Right lobe of liver (tissue), 6 donors: ENCODE data around the gene OR10A5. TPM values are rescaled to one million over a fixed set of nuclear protein-coding genes. Genes with fewer than 3 reads are reported as not detected.

Experiments
- ATAC-seq, 4 donors: fragments of 200-7000 bp; cut with Tn5 transposase; one replicate each; pipeline ENCODE4 v1.9.1; 2020; ENCODE audit warnings: mild to moderate bottlenecking in 4 of 4, moderate library complexity in 4 of 4
- DNase-seq, 3 donors: peaks; one replicate each; pipeline ENCODE4 v3.0.0-alpha.2; 2020
- H3K27ac ChIP-seq, 3 donors: fragments of 200-600 bp; one replicate each; pipeline ENCODE4 v1.8.0; 2022
- H3K27me3 ChIP-seq, 2 donors: fragments of 200-600 bp; one replicate each; pipeline ENCODE4 v1.8.0; 2022
- H3K36me3 ChIP-seq, 4 donors: fragments of 200-600 bp; sonication (generic) in 1 of 4; one replicate each; pipeline versions ENCODE4 v1.5.1 to v1.8.0; 2017 to 2022; ENCODE audit warnings: control low read depth in 1 of 4
- H3K4me1 ChIP-seq, 4 donors: fragments of 200-600 bp; sonication (generic) in 1 of 4; one replicate each; pipeline versions ENCODE4 v1.5.1 to v1.8.0; 2017 to 2022; ENCODE audit warnings: control low read depth in 1 of 4
- H3K4me3 ChIP-seq, 3 donors: fragments of 200-600 bp; one replicate each; pipeline ENCODE4 v1.8.0; 2022
- H3K9me3 ChIP-seq, 4 donors: fragments of 200-600 bp; sonication (generic) in 1 of 4; one replicate each; pipeline versions ENCODE4 v1.5.1 to v1.8.0; 2017 to 2022; ENCODE audit warnings: control low read depth in 1 of 4
- POLR2A ChIP-seq: fragments of 450-650 bp; IDR thresholded peaks from one replicate; pipeline ENCODE4 v1.6.1; 2017; ENCODE audit warnings: antibody characterized with exemption, mild to moderate bottlenecking
- WGBS: methylation state at CpG from one replicate; pipeline ENCODE4 v1.1.6; 2018; ENCODE audit warnings: low coverage, low lambda C conversion rate; ENCODE audit not compliant: insufficient coverage; ENCODE audit errors: missing lambda C conversion rate; 5-methylcytosine and 5-hydroxymethylcytosine counted together
- intact Hi-C, 2 donors: fragments of 100-400 bp; cut with DNase I; formaldehyde crosslinking; loops; one replicate each; pipeline versions ENCODE4 v1.11.2 to v1.14.1; 2022
- total RNA-seq, 6 experiments: library from RNA; depleted of rRNA in 2 of 6; stranded (reverse); fragments of >200 nt in 2 of 6; fragmentation: NEBNext Ultra II Directional in 3 of 6; extraction: Animal tissue kit (Norgen Biotek cat#: 25700) in 3 of 6; gene quantifications; one replicate each; pipeline versions ENCODE4 v1.1.0 to v1.2.4, GENCODE V29; 2016 to 2023
- TF ChIP-seq, protein P1 (sequence below), 4 donors: fragments of 200-600 bp in 3 of 4; fragments of 450-650 bp in 1 of 4; IDR thresholded peaks; one replicate each; pipeline versions ENCODE4 v1.5.1 to v1.8.0; 2016 to 2022; ENCODE audit warnings: antibody characterized with exemption in 4 of 4, mild to moderate bottlenecking in 2 of 4
- donor health status: DM: no; HTN: yes; CAD: no.
- donor health status: DM: no; HTN: no; CAD: no.
- donor health status: DM: no; HTN: no; CAD: no.
- donor health status: DM: no; HTN: yes; CAD: no.
- donor health status: DM: no; HTN: yes; CAD: no.

Gene OR10A5
- total RNA-seq, 6 experiments from 2014 or later = not detected

DNA sequence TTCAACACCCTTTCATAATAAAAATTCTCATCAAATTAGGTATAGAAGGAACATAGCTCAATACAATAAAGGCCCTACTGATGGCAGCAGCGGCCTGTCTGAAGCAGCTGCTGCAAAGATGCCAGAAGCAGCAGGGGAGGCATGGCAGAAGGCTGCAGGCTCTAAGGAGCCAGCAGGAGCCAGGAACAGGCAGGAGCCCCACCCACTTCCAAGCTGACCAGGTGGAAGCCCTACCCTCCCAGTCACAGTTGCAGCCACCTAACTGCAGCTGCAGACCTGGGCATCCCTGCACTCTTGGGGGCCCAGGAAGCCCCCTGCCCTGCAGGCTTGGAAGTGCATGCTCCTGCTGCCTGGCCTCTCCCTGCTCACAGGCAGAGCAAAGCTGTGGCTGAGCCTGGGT is 27.8 kb upstream of the OR10A5 start:
- Histone ChIP-seq H3K4me1 (no peaks in the 10 kb centered on the region), H3K27ac (no peak overlapping the region), H3K27me3 (no peaks in the 10 kb centered on the region), H3K4me3 (no peak overlapping the region), H3K9me3 (no peaks in the 10 kb centered on the region), H3K36me3 (no peaks in the 10 kb centered on the region)
- ATAC-seq (peak in 1 of 4 donors; percentile 10), DNase-seq (no peak)
- no CpG with 5 or more reads among the region's 1 CpG for WGBS
- intact Hi-C loops = no loop called here
- TF ChIP-seq, protein P1, sequence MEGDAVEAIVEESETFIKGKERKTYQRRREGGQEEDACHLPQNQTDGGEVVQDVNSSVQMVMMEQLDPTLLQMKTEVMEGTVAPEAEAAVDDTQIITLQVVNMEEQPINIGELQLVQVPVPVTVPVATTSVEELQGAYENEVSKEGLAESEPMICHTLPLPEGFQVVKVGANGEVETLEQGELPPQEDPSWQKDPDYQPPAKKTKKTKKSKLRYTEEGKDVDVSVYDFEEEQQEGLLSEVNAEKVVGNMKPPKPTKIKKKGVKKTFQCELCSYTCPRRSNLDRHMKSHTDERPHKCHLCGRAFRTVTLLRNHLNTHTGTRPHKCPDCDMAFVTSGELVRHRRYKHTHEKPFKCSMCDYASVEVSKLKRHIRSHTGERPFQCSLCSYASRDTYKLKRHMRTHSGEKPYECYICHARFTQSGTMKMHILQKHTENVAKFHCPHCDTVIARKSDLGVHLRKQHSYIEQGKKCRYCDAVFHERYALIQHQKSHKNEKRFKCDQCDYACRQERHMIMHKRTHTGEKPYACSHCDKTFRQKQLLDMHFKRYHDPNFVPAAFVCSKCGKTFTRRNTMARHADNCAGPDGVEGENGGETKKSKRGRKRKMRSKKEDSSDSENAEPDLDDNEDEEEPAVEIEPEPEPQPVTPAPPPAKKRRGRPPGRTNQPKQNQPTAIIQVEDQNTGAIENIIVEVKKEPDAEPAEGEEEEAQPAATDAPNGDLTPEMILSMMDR (IDR thresholded peaks at IDR 0.05) = no peak
- no peak for TF ChIP-seq POLR2A

DNA sequence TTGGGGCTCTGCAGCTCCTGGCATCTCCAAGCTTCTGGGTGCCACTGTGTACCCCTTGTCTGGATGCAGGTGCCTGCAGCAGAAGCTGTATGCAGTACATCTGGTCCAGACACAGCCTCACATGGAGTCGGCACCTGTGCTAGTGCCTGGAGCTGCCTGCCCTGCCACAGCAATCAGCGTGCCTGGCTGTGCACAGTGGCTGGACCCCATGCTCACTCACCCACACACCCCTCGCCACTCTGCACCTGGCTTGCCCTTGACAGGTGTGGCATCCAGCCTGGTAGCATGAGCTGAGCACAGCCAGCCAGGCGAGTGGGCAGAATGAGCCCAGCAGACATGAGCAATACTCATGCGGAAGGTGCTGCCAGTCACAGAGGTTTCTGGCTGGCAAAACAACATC is 26.5 kb upstream of the OR10A5 start:
- Histone ChIP-seq H3K4me3 (no peak overlapping the region), H3K27ac (no peak overlapping the region), H3K4me1 (no peaks in the 10 kb centered on the region), H3K27me3 (no peaks in the 10 kb centered on the region), H3K9me3 (no peaks in the 10 kb centered on the region), H3K36me3 (no peaks in the 10 kb centered on the region)
- intact Hi-C loops = no loop called here
- DNase-seq (no peak), ATAC-seq (no peak)
- 40% methylated on average over 2 of the region's 5 CpGs for WGBS
- no peak for TF ChIP-seq POLR2A
- TF ChIP-seq, protein P1 (IDR thresholded peaks at IDR 0.05) = no peak

DNA sequence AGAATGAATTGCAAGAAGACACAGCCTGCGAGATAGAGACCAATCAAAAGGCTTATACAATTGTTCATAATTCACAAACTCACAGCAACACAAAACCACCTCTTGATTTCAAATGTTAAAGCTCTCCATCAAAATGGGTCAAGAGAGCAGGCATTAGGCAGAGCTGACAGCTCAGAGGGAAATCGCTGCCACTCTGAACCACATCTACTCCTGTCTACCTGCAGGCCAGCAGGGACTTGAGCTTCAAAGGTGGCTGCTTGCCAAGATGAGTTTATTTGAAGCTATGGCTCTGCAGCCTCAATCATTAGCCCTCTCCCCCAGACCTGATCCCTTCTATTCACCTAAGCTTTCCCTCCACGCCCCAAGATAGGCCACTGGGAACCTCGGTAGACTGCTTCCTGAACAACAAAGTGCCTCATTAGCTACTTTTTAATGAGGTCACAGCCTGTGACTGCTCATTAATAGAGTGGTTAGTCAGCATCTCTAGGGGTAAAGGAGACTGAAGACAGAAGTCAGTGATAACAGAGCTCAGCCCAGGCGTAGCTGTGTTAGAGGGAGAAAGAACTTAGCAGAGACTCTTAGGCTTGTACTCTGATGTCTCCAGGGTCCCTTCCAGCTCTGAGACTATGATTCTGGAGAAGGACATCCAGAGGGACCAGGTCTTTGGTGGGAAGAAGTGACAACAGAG is 21.2 kb upstream of the OR10A5 start:
- DNase-seq = no peak
- no peak for TF ChIP-seq POLR2A
- TF ChIP-seq, protein P1 (IDR thresholded peaks at IDR 0.05) = no peak
- H3K36me3 ChIP-seq = no peaks in the 10 kb centered on the region
- no peak for ATAC-seq
- whole genome bisulfite sequencing = 49% methylated on average over 4 of the region's 5 CpGs
- H3K4me1 ChIP-seq = no peaks in the 10 kb centered on the region
- H3K4me3 ChIP-seq = no peak overlapping the region
- H3K27ac ChIP-seq = no peak overlapping the region
- H3K9me3 ChIP-seq = no peaks in the 10 kb centered on the region
- no peaks in the 10 kb centered on the region for H3K27me3 ChIP-seq
- intact Hi-C loops = no loop called here

DNA sequence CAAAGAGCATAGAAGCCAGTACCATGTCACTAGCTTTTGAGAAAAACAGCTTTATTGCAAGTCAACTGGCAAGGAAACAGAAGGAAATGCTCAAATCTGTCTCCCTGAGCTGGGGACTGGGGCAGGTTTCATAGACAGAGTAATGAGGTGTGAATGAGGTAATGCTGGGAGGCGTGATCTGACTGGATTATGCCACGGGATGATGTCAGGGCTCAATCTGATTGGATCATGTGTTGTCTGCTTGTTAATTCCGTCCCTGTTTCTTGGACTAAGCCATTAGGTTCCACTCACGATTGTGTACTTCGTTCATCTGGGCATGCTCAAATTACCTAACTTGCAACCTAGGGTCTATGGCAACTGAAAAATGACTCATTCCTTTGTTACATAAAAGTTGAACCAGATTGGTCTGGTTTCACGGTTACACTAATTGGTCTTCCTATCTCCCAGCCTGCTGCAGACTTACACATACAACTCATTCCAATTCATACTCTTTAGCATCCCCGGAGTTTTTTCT is 20.2 kb upstream of the OR10A5 start:
- no peak overlapping the region for H3K27ac ChIP-seq
- no peaks in the 10 kb centered on the region for H3K36me3 ChIP-seq
- ATAC-seq = no peak
- H3K4me1 ChIP-seq = no peaks in the 10 kb centered on the region
- no peaks in the 10 kb centered on the region for H3K27me3 ChIP-seq
- intact Hi-C loops = no loop called here
- WGBS = 79% methylated on average over 4 of the region's 7 CpGs
- H3K4me3 ChIP-seq = no peak overlapping the region
- no peak for TF ChIP-seq POLR2A
- TF ChIP-seq, protein P1 (IDR thresholded peaks at IDR 0.05) = no peak
- H3K9me3 ChIP-seq = no peaks in the 10 kb centered on the region
- no peak for DNase-seq
